IMR-90 (cell line): ENCODE measurements around the gene GPR183. TPM values are rescaled to one million over a fixed set of nuclear protein-coding genes. Genes with fewer than 3 reads are reported as not detected.

Source experiments
- ATAC-seq: fragments of 200-7000 bp; cut with Tn5 transposase; 2 replicates; pipeline ENCODE4 v1.9.1; 2020; ENCODE audit warnings: low read depth, mild to moderate bottlenecking, moderate library complexity
- BruUV-seq: library from RNA; stranded (reverse); fragments of 400-500 nt; replicated peaks from 2 replicates; lab custom pipeline; 2021; lab: Mats Ljungman, UMichigan
- CTCF ChIA-PET: fragments of 300-600 bp; formaldehyde crosslinking; extraction: SDS; loops from one replicate; lab custom pipeline; 2021; ENCODE audit warnings: antibody characterized with exemption; lab: Yijun Ruan, JAX
- POLR2A ChIA-PET: fragments of 300-600 bp; sonication (Branson Sonifier 250); formaldehyde crosslinking; loops from one replicate; lab custom pipeline; 2022; ENCODE audit warnings: antibody characterized with exemption; ENCODE audit not compliant: unreplicated experiment; lab: Charles Lee
- DNase-seq: peaks from one replicate; pipeline ENCODE4 v3.0.0; 2013
- H2AFZ ChIP-seq: replicated peaks from 2 replicates; pipeline ENCODE3; 2013; ENCODE audit warnings: low read length, mild to moderate bottlenecking; ENCODE audit not compliant: poor library complexity
- H2AK5ac ChIP-seq: 2 replicates; pipeline ENCODE4 v1.6.1; 2013; ENCODE audit warnings: low read depth, low read length, inconsistent platforms
- H2AK9ac ChIP-seq: replicated peaks from 2 replicates; pipeline ENCODE3; 2013; ENCODE audit warnings: mild to moderate bottlenecking, low read depth, low read length, moderate library complexity; ENCODE audit not compliant: poor library complexity
- H2BK120ac ChIP-seq: 2 replicates; pipeline ENCODE4 v1.6.1; 2013; ENCODE audit warnings: low read depth, low read length, inconsistent platforms
- H2BK15ac ChIP-seq: 3 replicates; pipeline ENCODE4 v1.6.1; 2013; ENCODE audit warnings: low read depth, low read length, inconsistent platforms
- H2BK20ac ChIP-seq: 2 replicates; pipeline ENCODE4 v1.6.1; 2013; ENCODE audit warnings: low read depth, mild to moderate bottlenecking, inconsistent platforms, low read length, moderate library complexity
- H2BK5ac ChIP-seq: 2 replicates; pipeline ENCODE4 v1.6.1; 2013; ENCODE audit warnings: mild to moderate bottlenecking, low read depth, low read length, inconsistent platforms; ENCODE audit not compliant: poor library complexity, severe bottlenecking
- H3K14ac ChIP-seq: replicated peaks from 2 replicates; pipeline ENCODE4 v1.6.1; 2013; ENCODE audit warnings: low read depth, low read length, inconsistent platforms
- H3K18ac ChIP-seq: 2 replicates; pipeline ENCODE4 v1.6.1; 2013; ENCODE audit warnings: low read depth, low read length, control low read depth
- H3K23ac ChIP-seq: 2 replicates; pipeline ENCODE4 v1.6.1; 2013; ENCODE audit warnings: low read depth, low read length, inconsistent platforms
- H3K27ac ChIP-seq: 2 replicates; pipeline ENCODE4 v1.5.1; 2013; ENCODE audit warnings: mild to moderate bottlenecking, control low read depth, low read length; ENCODE audit not compliant: insufficient read depth
- H3K27me3 ChIP-seq: 2 replicates; pipeline ENCODE4 v1.6.1; 2013; ENCODE audit warnings: low read length; ENCODE audit not compliant: control insufficient read depth, insufficient read depth
- H3K36me3 ChIP-seq: 2 replicates; pipeline ENCODE4 v1.6.1; 2013; ENCODE audit warnings: low read length, mixed read lengths; ENCODE audit not compliant: control insufficient read depth, insufficient read depth
- H3K4ac ChIP-seq: 2 replicates; pipeline ENCODE4 v1.6.1; 2013; ENCODE audit warnings: low read depth, low read length, inconsistent platforms
- H3K4me1 ChIP-seq: 2 replicates; pipeline ENCODE4 v1.6.1; 2013; ENCODE audit warnings: low read length, mixed read lengths; ENCODE audit not compliant: control insufficient read depth, insufficient read depth
- H3K4me2 ChIP-seq: 2 replicates; pipeline ENCODE4 v1.6.1; 2013; ENCODE audit warnings: low read depth, mild to moderate bottlenecking, control low read depth, low read length, moderate library complexity
- H3K4me3 ChIP-seq: 2 replicates; pipeline ENCODE4 v1.5.1; 2013; ENCODE audit warnings: low read depth, mild to moderate bottlenecking, control low read depth, low read length, moderate library complexity; ENCODE audit not compliant: insufficient read depth
- H3K56ac ChIP-seq: 2 replicates; pipeline ENCODE4 v1.6.1; 2013; ENCODE audit warnings: low read length, inconsistent platforms; ENCODE audit not compliant: insufficient read depth; ENCODE audit errors: extremely low read depth
- H3K79me1 ChIP-seq, 2 experiments: 2 replicates each; pipeline ENCODE4 v1.6.1; 2013; ENCODE audit warnings: low read length in 2 of 2, inconsistent platforms in 1 of 2, low read depth in 1 of 2
- H3K9ac ChIP-seq: 2 replicates; pipeline ENCODE4 v1.6.1; 2013; ENCODE audit warnings: low read depth, low read length, control low read depth
- H3K9me1 ChIP-seq: 2 replicates; pipeline ENCODE4 v1.6.1; 2013; ENCODE audit warnings: low read length, inconsistent platforms; ENCODE audit not compliant: insufficient read depth
- H3K9me3 ChIP-seq: 2 replicates; pipeline ENCODE4 v1.6.1; 2013; ENCODE audit warnings: low read length; ENCODE audit not compliant: control insufficient read depth, insufficient read depth
- H4K20me1 ChIP-seq: 2 replicates; pipeline ENCODE4 v1.6.1; 2013; ENCODE audit warnings: low read length, inconsistent platforms; ENCODE audit not compliant: insufficient read depth
- H4K5ac ChIP-seq: 2 replicates; pipeline ENCODE4 v1.6.1; 2013; ENCODE audit warnings: mild to moderate bottlenecking, low read depth, low read length, control low read depth
- H4K8ac ChIP-seq, 2 experiments: 2 replicates each; pipeline ENCODE4 v1.6.1; 2013; ENCODE audit warnings: low read depth in 2 of 2, low read length in 2 of 2, control low read depth in 1 of 2, inconsistent platforms in 1 of 2
- H4K91ac ChIP-seq: 2 replicates; pipeline ENCODE4 v1.6.1; 2013; ENCODE audit warnings: low read depth, low read length, inconsistent platforms; ENCODE audit not compliant: insufficient read depth
- BHLHE40 ChIP-seq: fragments of 150-350 bp; IDR thresholded peaks from 2 replicates; pipeline ENCODE4 v1.6.1; 2016; ENCODE audit warnings: mild to moderate bottlenecking, low read depth, low read length
- CEBPB ChIP-seq: IDR thresholded peaks from 2 replicates; pipeline ENCODE4 v1.6.1; 2012; ENCODE audit warnings: low read depth, low read length, improper control_type of control experiment
- CTCF ChIP-seq: conservative IDR thresholded peaks from 2 replicates; pipeline ENCODE4 v1.5.1; 2012; ENCODE audit warnings: mild to moderate bottlenecking, low read depth, low read length, improper control_type of control experiment
- ELK1 ChIP-seq: fragments of 150-350 bp; IDR thresholded peaks from 2 replicates; pipeline ENCODE4 v1.6.1; 2016; ENCODE audit warnings: low read depth, mild to moderate bottlenecking, low read length, moderate library complexity, borderline replicate concordance
- MAZ ChIP-seq: IDR thresholded peaks from 2 replicates; pipeline ENCODE4 v1.6.1; 2012; ENCODE audit warnings: low read depth, mild to moderate bottlenecking, low read length, improper control_type of control experiment, moderate library complexity, borderline replicate concordance
- MXI1 ChIP-seq: IDR thresholded peaks from 2 replicates; pipeline ENCODE4 v1.6.1; 2012; ENCODE audit warnings: low read depth, mild to moderate bottlenecking, low read length, moderate library complexity, borderline replicate concordance
- NFE2L2 ChIP-seq: fragments of 150-350 bp; IDR thresholded peaks from 2 replicates; pipeline ENCODE4 v1.6.1; 2016; ENCODE audit warnings: low read depth, mild to moderate bottlenecking, low read length
- RAD21 ChIP-seq: IDR thresholded peaks from 2 replicates; pipeline ENCODE4 v1.6.1; 2012; ENCODE audit warnings: low read length, improper control_type of control experiment
- RCOR1 ChIP-seq: IDR thresholded peaks from 2 replicates; pipeline ENCODE4 v1.6.1; 2012; ENCODE audit warnings: mild to moderate bottlenecking, low read length, improper control_type of control experiment; ENCODE audit not compliant: insufficient replicate concordance
- RFX5 ChIP-seq: IDR thresholded peaks from 2 replicates; pipeline ENCODE4 v1.8.0; 2012; ENCODE audit warnings: low read depth, mild to moderate bottlenecking, low read length, moderate library complexity
- SMC3 ChIP-seq: fragments of 150-350 bp; IDR thresholded peaks from 2 replicates; pipeline ENCODE4 v1.6.1; 2016; ENCODE audit warnings: low read depth, mild to moderate bottlenecking, antibody characterized with exemption, low read length, moderate library complexity
- WGBS, 2 experiments: methylation state at CpG; one replicate each; pipeline versions ENCODE4 v1.1.5 to v1.1.7; 2013; ENCODE audit warnings: missing lambda C conversion rate in 2 of 2; ENCODE audit not compliant: insufficient read length in 1 of 2; ENCODE audit errors: extremely low coverage in 2 of 2; 5-methylcytosine and 5-hydroxymethylcytosine counted together
- dilution Hi-C: fragments of 300-500 bp; cut with HindIII; formaldehyde crosslinking; loops from one replicate; pipeline ENCODE4 v1.14.3; 2018; ENCODE audit warnings: low sequenced_read_pairs; ENCODE audit not compliant: unreplicated experiment
- in situ Hi-C: fragments of 300-500 bp; cut with MboI; formaldehyde crosslinking; loops from 3 replicates; pipeline ENCODE4 v1.14.3; 2019; ENCODE audit warnings: low sequenced_read_pairs, inconsistent platforms, mixed read lengths
- intact Hi-C: fragments of 100-400 bp; cut with micrococcal nuclease; formaldehyde crosslinking; loops from 2 replicates; pipeline ENCODE4 v1.10.0; 2022
- polyA plus RNA-seq, 3 experiments: library from polyadenylated mRNA; depleted of rRNA; stranded (reverse); fragments of >200 nt; gene quantifications; 2 replicates each; pipeline ENCODE4 v1.2.3, GENCODE V29; 2012; ENCODE audit warnings: low replicate concordance in 1 of 3
- total RNA-seq: library from RNA; depleted of rRNA; stranded (reverse); fragments of >200 nt; gene quantifications from 2 replicates; pipeline ENCODE4 v1.2.3, GENCODE V29; 2012

The GPR183 gene
- total and polyA plus RNA-seq, 2 of the 4 experiments (the other 2 are of a cell fraction): 0.18 to 0.31 TPM

- TF ChIP-seq NFE2L2: no peak
- TF ChIP-seq RFX5: no peak
These were observed at the start of gene GPR183 (continued) for GRCh38 chr13:99307247-99307646.

GRCh38 chr13:99356262-99357091 is 49.3 kb upstream of the GPR183 start:
- dilution Hi-C loops (no loop called here), intact Hi-C loops (no loop called here), in situ Hi-C loops (no loop called here)
- peak; percentile 87 for DNase-seq
- H2BK120ac ChIP-seq: peak overlapping the region; percentile 18
- H3K18ac ChIP-seq: no peak overlapping the region
- H4K91ac ChIP-seq: no peak overlapping the region; the same call in 1 of the 2 replicates
- WGBS, 2 experiments: 27% methylated on average over 2 of the region's 10 CpGs; no CpG with 5 or more reads in 1 of the 2 experiments
- BruUV-seq: no TSS peak
- H2BK5ac ChIP-seq: peak overlapping the region; percentile 34
- H3K14ac ChIP-seq: peak overlapping the region; percentile 44; the same call in 1 of the 2 replicates
- no peak overlapping the region; the same call in 1 of the 2 replicates for H2AK5ac ChIP-seq
- H3K27ac ChIP-seq: no peak overlapping the region
- no peak overlapping the region for H2BK15ac ChIP-seq
- 0 out of 2 replicates have a peak overlapping the region, but pooled peaks have one; percentile 10 for H3K23ac ChIP-seq
- H4K5ac ChIP-seq: no peak overlapping the region
- H3K4ac ChIP-seq: no peak overlapping the region
- ChIA-PET POLR2A (no interaction called here), CTCF (interaction anchor here (0.7 kb wide), 1 partner anchor 87 kb away, joined by 4 read pairs; no protein-coding TSS in a partner anchor)
- H3K27me3 ChIP-seq: no peaks in the 10 kb centered on the region
- H3K79me1 ChIP-seq: peaks cover 0 to 19% of the 10 kb centered on the region in 2 experiments; a peak in 2 of 4 replicates
- no peaks in the 10 kb centered on the region for H3K9me3 ChIP-seq
- H3K4me3 ChIP-seq: peak overlapping the region; percentile 26
- H3K4me1 ChIP-seq: peaks cover 17% of the 10 kb centered on the region
- peak overlapping the region; percentile 94 for H3K4me2 ChIP-seq
- no peak overlapping the region for H4K8ac ChIP-seq
- H3K56ac ChIP-seq: no peak overlapping the region
- peaks cover 24% of the 10 kb centered on the region for H3K9me1 ChIP-seq
- H3K36me3 ChIP-seq: peaks cover 5% of the 10 kb centered on the region
- ATAC-seq: peak; percentile 58
- H3K9ac ChIP-seq: no peak overlapping the region
- H4K20me1 ChIP-seq: peaks cover 36% of the 10 kb centered on the region
- no peak overlapping the region for H2AFZ ChIP-seq
- peak overlapping the region; percentile 3; the same call in 1 of the 2 replicates for H2BK20ac ChIP-seq
- H2AK9ac ChIP-seq: peak overlapping the region; percentile 39
- no peak for TF ChIP-seq MXI1
- TF ChIP-seq BHLHE40: no peak
- TF ChIP-seq MAZ: no peak
- no peak for TF ChIP-seq ELK1
- no peak for TF ChIP-seq SMC3
- TF ChIP-seq RAD21: no peak
- no peak for TF ChIP-seq CTCF
- no peak for TF ChIP-seq CEBPB
- no peak for TF ChIP-seq RCOR1
- TF ChIP-seq RFX5: no peak
